Stimulated activated CD4-positive, alpha-beta T cell treated with anti-CD3 and anti-CD28 coated beads, Interleukin-4, amount 100 ng/mL, for 48 hours (primary cell): Measurements from ENCODE around the gene KRTAP5-5.
"Not testable (repeated sequence)": the region's sequence is repeated elsewhere in the genome, so short reads cannot be mapped to it uniquely, and the experiment has no call there.

ENCODE experiments used
- DNase-seq, 2 donors: peaks; one replicate each; pipeline ENCODE4 v3.0.0-alpha.2; 2020; ENCODE audit warnings: low read depth in 2 of 2

The KRTAP5-5 gene

DNA sequence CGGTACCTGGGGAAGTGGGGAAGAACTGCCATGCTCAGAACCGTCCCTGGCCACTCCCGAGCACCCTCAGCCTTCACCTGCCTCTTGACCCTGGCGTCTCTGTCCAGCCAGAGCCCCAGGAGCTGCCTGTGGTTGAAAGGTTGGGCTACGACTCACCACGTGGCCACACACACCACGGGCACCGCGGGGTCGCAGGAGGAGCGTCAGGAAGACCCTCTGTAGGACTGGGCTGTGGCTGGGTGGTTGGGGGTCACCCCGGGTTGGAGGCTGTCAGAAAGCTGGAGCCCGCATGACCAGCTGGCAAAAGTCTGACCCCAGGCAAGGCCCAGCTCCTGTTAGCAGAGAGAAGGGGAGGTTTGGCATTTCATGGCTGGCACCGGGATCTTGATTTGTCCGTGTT is 11.5 kb downstream of the KRTAP5-5 start:
- DNase-seq, result no peak

DNA sequence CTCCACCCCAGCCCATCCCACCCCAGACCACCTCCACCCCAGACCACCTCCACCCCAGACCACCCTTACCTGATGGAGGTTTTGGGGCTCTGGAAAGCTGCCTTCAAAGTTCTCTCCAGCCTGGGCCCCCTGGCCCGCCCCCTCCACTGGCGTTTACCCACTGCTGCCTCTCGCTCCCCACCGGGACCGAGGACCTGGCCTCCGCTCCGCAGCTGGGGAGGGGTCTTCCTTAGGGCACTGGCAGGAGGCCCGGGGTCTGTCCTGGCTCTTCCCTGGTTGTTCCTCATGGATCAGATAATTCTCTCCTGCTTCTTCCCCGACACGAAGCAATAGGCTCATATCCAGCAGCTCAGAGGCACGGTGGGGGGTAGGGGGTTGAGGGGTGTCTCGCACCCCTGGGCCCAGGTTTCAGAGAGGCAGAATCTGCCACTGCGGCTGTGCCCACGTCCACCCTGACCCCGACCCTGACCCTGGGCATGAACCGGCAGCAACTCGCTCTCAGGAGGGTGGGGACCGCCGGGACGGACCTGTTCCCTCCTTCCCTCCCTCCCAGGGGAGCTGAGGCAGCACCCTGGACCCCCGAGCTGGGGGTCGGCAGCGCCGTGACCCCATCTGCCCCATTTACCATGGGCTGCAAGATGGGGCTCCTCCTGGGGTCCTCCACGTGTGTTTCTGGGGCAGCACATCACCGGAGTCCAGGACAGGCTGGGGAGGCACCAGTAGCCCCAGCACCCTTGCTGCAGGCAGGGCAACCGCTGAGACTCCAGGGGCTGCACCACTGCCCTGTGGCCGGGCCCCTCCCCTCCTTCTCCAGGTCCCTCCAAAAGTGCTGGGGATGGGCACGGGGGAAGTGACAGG is 12.9 kb downstream of the KRTAP5-5 start:
- DNase-seq, result no peak

DNA sequence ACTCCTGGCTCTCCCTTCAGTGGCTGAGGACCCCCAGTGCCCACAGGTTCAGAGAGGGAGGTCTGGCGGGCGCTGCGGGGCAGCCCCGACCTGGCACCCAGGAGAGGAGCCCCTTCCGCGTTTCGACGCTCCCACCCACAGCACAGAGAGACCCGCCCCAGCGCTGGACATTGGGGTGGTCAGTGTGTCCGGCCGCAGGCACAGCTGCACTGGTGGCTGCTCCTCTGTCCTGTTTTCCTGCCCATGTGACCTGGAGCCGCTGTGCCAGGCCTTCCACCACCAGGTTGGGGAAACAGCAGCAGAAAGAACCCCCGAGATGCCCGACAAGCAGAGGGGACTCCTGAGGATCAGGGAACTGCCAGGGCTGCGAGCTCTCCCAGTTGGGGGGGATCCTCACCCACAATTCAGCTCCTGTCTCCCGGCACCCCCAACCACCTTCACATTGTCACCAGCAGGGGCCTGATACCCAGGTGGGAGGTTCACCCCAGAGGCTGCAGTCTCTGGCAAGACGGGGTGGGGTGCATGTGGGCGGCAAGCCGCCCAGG is 13.6 kb downstream of the KRTAP5-5 start:
- DNase-seq, result no peak

DNA sequence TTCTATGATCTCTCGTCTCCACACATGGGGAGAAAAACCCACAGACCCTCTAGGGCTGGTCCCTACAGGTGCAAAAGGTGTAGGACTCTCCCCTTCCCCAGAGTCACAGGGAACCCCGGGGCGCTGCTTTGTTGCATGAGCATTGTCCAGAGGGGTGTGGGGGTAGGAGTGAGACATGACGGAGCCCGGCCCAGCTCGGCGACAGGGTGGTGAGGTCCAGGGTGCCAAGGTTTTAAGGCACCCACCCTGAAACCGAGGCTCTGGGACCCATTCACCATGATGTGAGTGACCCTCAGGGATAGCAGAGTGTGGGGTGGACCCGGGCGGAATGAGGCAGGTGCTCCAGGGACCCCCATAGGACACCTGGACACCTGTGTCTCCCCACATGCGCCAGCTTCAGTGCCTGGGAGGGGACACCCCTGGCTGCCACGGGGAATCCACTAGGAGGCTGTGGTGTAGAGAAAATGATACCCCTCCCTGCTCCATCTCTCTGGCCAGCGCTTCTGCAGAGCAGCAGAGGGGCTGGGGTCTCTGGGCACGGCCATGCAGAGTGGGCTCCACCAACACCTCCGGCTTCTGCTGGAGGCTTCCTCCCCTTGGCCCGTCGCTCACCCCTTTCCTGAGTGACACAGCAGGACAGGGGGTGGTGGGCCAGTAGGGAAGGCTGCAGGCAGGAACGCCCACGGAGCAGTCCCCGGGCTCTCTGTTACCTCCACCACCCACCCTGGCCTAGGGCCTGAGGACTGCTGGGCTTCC is 15.2 kb downstream of the KRTAP5-5 start:
- DNase-seq, result no peak

DNA sequence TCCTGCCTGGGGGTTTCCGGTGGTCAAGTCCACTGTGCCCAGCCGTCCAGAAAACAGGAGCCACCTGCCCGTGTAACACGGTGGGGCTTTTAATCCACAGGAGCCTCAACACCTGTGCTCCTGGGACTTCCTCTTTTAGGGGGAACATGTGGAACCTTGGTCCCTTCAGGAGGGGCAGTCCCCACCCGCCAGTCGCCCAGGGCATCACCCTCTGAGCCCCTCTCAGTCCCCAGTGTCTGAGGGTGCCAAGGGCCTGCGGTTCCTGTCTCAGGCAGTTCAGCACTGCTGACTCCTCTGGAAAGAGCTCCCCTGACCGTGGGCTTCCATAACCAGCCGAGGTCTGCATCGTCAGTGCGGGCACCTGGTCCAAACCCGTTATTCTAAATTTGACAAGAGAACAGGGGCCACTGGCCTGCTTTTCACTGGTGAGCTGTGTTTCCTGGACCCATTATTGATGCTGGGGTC is 15.8 kb downstream of the KRTAP5-5 start:
- no peak for DNase-seq

DNA sequence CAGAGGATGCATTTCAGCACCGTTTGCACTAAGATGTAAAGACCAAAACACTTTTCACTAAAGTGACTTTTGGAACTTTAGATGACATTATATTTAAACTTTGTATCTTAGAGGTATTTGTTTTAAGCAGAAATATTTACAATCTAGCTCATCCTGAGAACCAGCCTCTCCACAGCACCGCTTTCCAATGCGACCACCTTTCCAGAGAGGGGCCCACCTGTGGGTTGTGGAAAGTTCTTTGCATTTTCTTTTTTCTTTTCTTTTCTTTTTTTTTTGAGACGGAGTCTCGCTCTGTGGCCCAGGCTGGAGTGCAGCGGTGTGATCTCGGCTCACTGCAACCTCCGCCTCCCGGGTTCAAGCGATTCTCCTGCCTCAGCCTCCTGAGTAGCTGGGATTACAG is 17.0 kb downstream of the KRTAP5-5 start:
- DNase-seq, result not testable (repeated sequence)

DNA sequence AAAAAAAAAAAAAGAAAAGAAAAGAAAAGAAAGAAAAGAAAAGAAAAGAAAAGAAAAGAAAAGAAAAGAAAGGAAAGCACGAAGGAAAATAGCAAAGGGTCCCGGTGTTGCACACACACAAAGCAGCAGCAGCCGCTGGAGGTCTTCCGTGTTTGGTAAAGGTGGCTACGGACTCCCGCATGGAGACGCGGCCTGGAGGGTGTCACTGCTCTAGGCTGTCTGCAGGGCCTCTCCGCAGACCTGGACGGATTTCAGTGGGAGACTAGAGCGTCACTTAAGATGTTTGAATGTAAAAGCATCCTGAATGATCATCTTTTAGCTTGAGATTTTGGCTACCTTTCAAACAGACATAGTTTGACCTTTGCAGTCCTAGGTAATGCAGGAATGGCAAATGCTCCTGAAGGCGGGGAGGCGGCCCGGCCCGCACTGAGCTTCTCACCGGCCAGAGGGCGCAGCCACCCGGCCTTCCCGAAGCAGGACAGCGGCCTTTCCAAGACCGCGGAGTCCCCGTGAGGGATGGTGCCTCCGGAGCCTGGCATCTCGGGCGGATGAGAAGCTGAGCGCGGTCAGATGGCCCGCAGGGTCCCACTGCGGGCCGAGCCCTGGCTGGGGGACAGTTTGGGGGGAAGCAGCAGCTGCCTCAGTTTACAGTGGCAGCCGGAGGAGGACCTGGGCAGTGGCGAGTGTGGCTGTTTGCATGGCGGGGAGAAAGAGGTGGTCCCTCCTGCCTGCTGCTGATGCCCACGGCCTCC is 18.5 kb downstream of the KRTAP5-5 start:
- no peak for DNase-seq

DNA sequence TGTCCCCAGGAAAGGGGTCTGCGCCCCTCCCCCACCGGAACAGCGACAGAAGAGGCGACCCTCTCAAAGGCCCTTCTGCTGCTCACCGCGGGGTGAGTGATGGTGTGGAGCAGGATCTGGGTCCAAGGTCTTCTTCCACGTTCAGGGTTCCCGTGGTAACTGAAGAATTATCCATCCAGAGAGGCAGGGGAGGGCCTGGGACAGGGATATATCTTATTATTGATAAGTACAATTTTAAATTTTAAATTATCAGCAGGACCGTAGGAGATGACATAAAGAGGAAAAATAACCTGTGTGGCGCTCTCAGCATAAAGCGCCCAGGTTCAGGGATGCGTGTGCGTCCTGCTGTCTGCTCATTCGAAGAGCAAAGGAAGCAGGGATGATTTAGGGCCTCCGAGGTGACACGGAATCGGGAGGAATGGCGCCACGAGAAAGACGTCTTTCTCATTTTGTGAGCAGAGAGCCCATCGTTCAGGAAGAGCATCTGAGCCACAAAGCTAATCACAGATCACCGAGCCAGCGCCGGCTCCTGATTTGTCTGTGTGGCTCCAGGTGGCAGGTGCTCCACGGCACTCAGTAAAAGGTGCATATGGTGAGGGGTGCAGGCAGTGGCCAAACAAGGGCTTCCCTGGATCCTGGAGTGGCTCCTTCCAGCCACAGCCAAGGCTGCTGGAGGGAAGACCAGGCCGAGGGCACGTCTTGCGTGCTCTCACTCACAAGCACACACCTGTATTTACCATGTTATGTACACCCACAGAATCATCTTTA is 19.3 kb downstream of the KRTAP5-5 start:
- DNase-seq, result no peak

DNA sequence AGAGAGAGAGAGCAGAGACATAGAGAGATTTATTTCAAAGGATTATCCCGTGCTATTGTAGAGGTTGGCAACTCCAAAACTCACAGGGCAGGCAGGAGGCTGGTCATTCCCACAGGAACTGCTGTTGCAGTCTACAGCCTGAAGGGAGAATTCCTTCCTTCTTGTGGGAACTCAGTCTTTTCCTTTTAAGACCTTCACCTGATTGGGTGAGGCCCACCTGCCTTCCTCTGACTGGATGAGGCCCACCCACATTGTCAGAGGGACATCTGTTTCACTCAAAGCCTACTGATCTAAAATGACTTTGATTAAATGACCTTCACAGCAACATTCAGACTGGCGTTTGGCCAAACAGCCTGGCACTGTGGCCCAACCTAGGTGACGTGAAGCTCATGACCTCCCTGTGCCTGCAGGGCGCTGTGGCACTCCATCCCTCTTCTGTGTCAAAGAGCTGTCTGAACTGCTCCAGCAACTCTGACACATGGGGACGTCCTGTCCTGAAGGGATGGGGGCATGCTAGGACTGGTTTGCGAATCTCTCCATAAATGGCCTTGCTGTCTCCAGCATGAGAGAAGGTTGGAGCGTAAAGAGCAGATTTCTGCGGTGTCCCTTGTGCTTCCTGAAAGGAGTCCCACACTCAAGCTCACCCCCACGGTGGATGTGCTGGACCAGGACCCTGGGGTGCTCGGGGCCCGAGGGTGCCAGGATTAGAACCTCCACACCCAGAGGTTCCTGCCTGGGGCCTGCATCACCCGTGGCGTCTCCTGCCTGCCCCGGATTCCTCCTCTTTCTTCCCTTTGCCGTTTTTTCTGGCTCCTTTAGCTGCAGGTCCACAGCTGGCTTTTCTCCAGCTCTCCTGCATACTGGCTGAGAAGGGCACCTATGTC is 20.7 kb downstream of the KRTAP5-5 start:
- no peak for DNase-seq

DNA sequence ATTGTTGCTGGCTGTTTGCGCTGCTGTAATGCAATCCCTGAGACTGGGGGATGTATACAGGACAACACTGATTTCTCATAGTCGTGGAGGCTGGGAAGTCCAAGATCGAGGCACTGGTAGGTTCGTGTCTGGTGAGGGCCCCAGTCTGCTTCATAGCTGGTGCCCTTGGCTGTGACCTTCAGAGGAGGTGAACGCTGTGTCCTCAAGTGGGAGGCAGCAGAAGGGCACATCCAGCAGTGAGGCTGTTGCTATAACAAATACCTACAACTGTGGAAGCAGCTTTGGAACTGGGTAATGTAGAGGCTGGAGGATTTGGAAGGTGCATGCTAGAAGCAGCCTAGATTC is 21.3 kb downstream of the KRTAP5-5 start:
- DNase-seq, result no peak

DNA sequence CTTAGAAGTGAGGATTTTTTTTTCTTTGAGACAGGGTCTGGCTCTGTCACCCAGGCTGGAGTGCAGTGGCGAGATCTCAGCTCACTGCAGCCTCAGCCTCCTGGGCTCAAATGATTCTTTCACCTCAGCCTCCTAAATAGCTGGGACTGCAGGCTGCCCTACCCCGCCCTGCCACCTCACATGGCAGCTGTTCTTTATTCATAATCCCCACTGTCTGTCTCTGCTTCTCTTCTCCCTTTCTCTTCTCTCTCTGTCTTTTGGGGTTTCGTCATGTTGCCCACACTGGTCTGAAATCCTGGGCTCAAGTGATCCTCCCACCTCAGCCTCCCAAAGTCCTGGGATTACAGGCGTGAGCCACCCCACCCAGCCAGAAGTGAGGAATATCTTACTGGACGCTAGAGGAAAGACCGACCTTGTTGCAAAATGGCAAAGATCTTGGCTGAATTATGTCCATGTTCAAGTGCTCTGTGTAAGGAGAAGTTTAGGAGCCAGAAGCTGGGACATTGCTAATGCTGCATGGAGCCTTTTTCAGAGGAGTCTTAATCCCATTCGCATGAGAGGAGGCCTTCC is 21.9 kb downstream of the KRTAP5-5 start:
- DNase-seq, result no peak

DNA sequence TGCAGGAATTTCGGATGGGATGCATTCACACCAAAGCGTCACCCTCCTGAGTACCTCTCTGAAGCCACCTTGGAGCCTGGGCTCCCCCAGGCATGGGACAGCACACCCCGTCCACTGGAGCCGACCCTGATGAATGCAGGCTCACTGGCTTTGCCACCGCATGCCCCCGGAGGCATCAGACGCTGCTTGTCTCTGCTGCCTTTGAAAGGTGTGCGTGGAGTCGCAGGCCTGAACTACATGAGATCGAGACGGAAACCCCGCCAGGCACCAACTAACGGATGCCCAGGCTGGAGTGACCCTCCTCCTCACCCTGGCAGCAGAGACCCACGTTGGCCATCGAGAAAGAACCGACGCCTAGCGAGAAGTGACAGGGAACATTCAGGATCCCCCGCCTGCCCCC is 22.5 kb downstream of the KRTAP5-5 start:
- DNase-seq, result no peak

DNA sequence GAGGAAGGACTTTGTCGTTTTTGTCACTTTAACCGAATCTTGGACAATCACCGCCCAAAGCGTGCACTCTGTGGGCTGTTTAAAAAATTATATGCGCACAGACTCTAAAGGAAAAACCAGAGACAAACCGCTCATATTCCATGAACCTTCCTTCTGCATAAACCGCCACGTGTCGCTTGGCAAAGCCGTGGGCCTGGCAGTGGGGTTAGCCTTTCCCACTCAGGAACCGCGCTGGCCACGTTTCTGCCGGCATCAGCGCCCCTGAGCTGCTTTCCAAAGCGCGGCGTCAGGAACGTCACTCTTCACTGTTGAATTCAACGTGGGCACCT is 22.8 kb downstream of the KRTAP5-5 start:
- no peak for DNase-seq

DNA sequence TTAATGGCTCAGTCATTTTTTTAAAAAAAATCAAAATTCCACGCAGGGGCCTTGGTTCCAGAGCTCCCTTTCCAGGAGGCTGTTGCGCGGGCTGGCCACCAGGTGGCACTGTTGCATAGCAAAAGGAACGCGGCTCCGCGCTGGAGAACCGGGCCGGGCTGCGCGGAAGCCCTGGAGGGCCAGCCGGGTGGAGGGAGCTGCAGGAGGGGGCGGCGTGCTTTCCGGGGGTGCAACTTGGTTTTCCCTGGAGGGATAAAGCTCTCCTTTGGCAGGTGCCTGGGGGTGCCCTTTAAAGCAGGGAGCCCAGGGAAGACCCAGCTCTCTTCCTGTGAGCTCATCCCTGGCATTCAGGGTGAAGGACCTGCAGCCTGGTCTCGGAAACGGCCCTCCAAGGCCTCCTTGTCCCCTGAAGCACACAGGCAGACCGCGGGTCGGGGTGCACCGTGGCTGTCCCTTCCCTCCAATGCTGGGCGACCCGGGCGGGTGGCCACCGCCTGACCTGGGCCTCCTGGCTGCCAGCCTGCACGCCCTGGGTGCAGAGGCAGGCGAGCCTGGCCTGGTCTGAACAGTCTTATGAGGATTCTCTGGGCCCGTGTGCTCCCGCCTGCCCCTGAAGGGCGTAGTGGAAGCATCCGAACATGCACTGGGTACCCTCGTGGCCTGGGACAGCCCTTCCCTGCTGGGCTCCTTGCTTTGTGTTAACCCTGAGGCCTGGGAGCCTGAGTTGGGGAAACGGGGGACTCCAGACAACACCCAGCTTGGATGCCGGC is 23.4 kb downstream of the KRTAP5-5 start:
- DNase-seq, result peak; percentile 60 to 78

DNA sequence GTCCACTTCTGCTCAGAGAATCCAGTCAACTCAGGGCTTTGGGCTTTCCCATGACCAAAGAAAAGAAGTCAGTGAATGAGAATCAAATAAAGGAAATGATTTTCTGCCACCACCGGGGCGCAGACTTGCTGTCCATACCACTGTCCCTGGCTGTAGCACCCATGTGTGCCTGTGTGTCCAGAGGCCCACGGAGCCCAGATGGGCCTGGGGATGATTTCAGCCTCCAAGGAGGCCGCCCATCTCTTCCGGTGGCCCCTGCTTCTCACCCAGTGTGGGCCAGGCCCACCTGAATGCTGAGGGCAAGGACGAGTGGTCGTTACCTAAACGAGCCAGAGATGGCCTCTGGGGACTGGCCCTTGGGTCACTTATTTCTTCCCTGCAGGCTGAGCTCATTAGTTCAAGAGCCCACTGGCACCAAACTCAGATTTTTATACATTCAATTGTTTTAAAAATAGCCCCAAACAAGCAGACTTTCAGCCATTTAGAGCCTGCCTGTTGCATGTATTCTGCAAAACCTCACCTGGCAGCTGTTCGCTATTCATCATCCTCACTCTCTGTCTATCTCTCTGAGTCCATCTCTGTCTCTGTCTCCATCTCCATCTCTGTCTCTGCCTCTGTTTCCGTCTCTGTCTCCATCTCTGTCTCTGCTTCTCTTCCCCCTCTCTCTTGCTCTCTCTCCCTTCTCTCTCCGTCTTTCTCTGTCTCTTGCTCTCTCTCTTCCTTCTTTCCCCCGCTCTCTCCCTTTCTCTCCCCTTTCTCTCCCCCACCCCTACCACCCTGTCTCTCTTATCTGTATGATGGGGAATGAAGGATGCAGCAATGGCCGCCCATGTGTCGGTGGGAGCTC is 24.2 kb downstream of the KRTAP5-5 start:
- DNase-seq, result no peak

DNA sequence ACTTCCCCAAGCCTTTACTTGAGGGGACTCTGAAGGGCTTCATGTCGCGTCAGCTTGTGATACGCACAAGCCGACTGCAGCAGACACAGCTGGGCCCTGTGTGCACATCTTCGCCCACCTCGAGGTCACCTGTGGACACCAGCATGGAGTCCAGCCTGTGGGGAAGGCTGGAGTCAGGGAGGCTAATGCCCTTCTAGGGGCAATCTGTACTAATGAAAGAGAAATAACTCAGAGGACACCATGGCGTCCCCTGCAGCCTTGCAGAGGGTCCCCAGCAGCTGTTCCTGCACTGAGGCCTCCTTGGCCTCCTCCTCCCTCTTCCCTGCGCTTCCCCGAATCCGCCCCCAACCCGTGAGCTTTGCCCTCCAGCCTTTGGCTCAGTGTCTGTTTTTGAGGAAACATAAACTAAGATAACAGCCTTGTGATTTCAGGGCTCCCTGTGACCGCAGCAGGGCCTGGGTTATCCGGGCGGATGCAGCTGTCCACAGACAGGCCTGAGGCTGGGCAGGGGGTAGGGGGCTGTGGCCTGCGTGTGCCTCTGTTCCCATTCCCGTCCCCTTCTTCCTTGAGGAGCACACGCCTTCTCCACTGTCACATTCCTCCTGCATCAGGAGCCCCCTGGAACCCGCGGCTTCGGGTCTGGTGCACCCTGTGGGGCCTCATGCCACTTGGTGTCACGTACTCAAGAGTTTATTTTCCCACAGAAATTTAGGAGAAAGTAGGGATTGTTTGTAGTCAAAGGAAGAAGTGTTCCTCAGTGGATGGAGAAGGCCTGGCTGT is 25.0 kb downstream of the KRTAP5-5 start:
- DNase-seq, result no peak

DNA sequence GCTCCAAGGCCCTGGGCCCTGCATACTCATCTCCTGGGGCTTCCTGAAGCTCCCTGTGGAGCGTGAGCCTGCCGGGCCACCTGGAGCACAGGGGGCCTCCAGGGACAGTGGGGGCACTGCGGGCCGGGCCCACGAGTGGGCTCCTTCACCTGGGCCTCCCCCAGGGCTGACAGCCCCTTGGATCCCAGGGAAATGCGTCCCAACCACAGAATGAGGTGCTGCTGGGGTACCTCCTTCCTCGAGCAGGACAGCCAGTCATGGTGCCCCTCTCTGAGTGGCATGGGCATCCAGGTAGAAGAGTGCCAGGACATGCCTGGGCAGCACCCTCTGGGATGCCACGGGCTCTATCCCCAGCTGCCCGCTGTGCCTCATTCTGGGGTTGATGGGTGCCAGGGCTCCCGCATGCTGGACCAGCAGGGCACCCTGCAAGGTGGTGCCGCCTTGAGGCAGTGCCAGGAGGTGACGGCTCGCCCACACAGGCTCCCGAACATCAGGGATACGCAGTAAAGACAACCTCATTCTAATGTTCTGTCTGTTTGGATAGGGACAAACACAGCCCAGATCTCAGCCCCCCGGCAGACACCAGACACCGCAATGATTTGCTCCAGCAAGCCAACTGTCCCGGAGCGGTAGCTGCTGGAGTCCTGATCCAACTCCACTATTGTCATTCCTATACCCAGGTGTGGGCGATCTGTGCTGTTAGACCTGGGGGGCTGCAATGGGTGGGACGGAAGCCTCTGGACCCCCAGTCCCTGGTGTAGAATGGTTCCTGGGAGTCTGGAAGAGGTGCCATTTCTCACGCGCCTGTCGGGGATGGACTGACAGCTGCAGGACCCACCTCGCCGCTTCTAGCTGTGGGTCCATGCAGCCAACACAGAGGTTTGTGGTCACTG is 25.8 kb downstream of the KRTAP5-5 start:
- no peak for DNase-seq
